ENCODE results near the gene PIANP.

The PIANP gene

GRCh38 chr12:6698352-6699046, 2.1 kb downstream of the PIANP start:
- H2AFZ ChIP-seq (ENCODE audit: insufficient read depth, low read length, poor library complexity) = no peak overlapping the region
- DNase-seq = no peak
- no peak overlapping the region for H3K4me3 ChIP-seq (ENCODE audit: low read depth, low read length)
- H3K4me1 ChIP-seq (ENCODE audit: control insufficient read depth in 1 of 2, insufficient read depth in 2 of 2, low read length in 2 of 2) = peaks cover 4 to 8% of the 10 kb centered on the region in 2 experiments
- no peaks in the 10 kb centered on the region for H3K79me1 ChIP-seq (ENCODE audit: low read length)
- H3K18ac ChIP-seq (ENCODE audit: low read length) = no peak overlapping the region
- no peak overlapping the region for H3K9ac ChIP-seq (ENCODE audit: low read length)
- no CpG with 5 or more reads among the region's 8 CpGs for WGBS (ENCODE audit: extremely low coverage, insufficient coverage, insufficient read length)
- peaks cover 31% of the 10 kb centered on the region for H3K27me3 ChIP-seq (ENCODE audit: insufficient read depth, low read length)
- H4K8ac ChIP-seq (ENCODE audit: low read depth, low read length) = no peak overlapping the region
- H2BK120ac ChIP-seq (ENCODE audit: insufficient read depth, low read length, poor library complexity) = no peak overlapping the region
- no peaks in the 10 kb centered on the region for H3K36me3 ChIP-seq (ENCODE audit: control insufficient read depth in 1 of 2, insufficient read depth in 2 of 2, low read length in 2 of 2)
- no peak overlapping the region for H3K4me2 ChIP-seq (ENCODE audit: low read length)
- H4K91ac ChIP-seq (ENCODE audit: low read depth, low read length) = no peak overlapping the region
- H3K27ac ChIP-seq (ENCODE audit: low read depth, low read length) = no peak overlapping the region
- no peaks in the 10 kb centered on the region for H3K79me2 ChIP-seq (ENCODE audit: control insufficient read depth, insufficient read depth, low read length, poor library complexity)
- no peak overlapping the region for H2AK5ac ChIP-seq (ENCODE audit: low read length)
- no peaks in the 10 kb centered on the region for H3K9me3 ChIP-seq (ENCODE audit: insufficient read depth, low read depth, low read length)
- H3K14ac ChIP-seq (ENCODE audit: low read length) = no peak overlapping the region
- no peak overlapping the region for H3K4ac ChIP-seq (ENCODE audit: low read depth, low read length)
- H4K12ac ChIP-seq (ENCODE audit: low read depth, low read length) = no peak overlapping the region
- H2BK5ac ChIP-seq (ENCODE audit: low read depth, low read length, poor library complexity) = no peak overlapping the region
- no peak overlapping the region for H2BK12ac ChIP-seq (ENCODE audit: low read length)
- no peak overlapping the region for H3K23ac ChIP-seq (ENCODE audit: low read length)

GRCh38 chr12:6697584-6698351, 2.8 kb downstream of the PIANP start:
- no peaks in the 10 kb centered on the region for H3K79me1 ChIP-seq (ENCODE audit: low read length)
- H3K4ac ChIP-seq (ENCODE audit: low read depth, low read length) = no peak overlapping the region
- no peak overlapping the region for H2BK12ac ChIP-seq (ENCODE audit: low read length)
- peaks cover 4 to 8% of the 10 kb centered on the region in 2 experiments for H3K4me1 ChIP-seq (ENCODE audit: control insufficient read depth in 1 of 2, insufficient read depth in 2 of 2, low read length in 2 of 2)
- no peaks in the 10 kb centered on the region for H3K36me3 ChIP-seq (ENCODE audit: control insufficient read depth in 1 of 2, insufficient read depth in 2 of 2, low read length in 2 of 2)
- no peak overlapping the region for H3K18ac ChIP-seq (ENCODE audit: low read length)
- H3K27me3 ChIP-seq (ENCODE audit: insufficient read depth, low read length) = peaks cover 31% of the 10 kb centered on the region
- H2AFZ ChIP-seq (ENCODE audit: insufficient read depth, low read length, poor library complexity) = no peak overlapping the region
- DNase-seq = peak; percentile 43 to 67
- H4K12ac ChIP-seq (ENCODE audit: low read depth, low read length) = no peak overlapping the region
- WGBS (ENCODE audit: extremely low coverage, insufficient coverage, insufficient read length) = no CpG with 5 or more reads among the region's 17 CpGs
- no peak overlapping the region for H3K4me2 ChIP-seq (ENCODE audit: low read length)
- no peak overlapping the region for H2AK5ac ChIP-seq (ENCODE audit: low read length)
- H3K9ac ChIP-seq (ENCODE audit: low read length) = no peak overlapping the region
- no peaks in the 10 kb centered on the region for H3K9me3 ChIP-seq (ENCODE audit: insufficient read depth, low read depth, low read length)
- H3K4me3 ChIP-seq (ENCODE audit: low read depth, low read length) = no peak overlapping the region
- no peaks in the 10 kb centered on the region for H3K79me2 ChIP-seq (ENCODE audit: control insufficient read depth, insufficient read depth, low read length, poor library complexity)
- no peak overlapping the region for H4K8ac ChIP-seq (ENCODE audit: low read depth, low read length)
- H4K91ac ChIP-seq (ENCODE audit: low read depth, low read length) = no peak overlapping the region
- H2BK5ac ChIP-seq (ENCODE audit: low read depth, low read length, poor library complexity) = no peak overlapping the region
- no peak overlapping the region for H3K27ac ChIP-seq (ENCODE audit: low read depth, low read length)
- H3K23ac ChIP-seq (ENCODE audit: low read length) = no peak overlapping the region
- H3K14ac ChIP-seq (ENCODE audit: low read length) = no peak overlapping the region
- no peak overlapping the region for H2BK120ac ChIP-seq (ENCODE audit: insufficient read depth, low read length, poor library complexity)

GRCh38 chr12:6696690-6697583, 3.7 kb downstream of the PIANP start:
- H4K8ac ChIP-seq (ENCODE audit: low read depth, low read length) = no peak overlapping the region
- no peak overlapping the region for H3K27ac ChIP-seq (ENCODE audit: low read depth, low read length)
- H3K4me2 ChIP-seq (ENCODE audit: low read length) = no peak overlapping the region
- no peak overlapping the region for H3K14ac ChIP-seq (ENCODE audit: low read length)
- no CpG with 5 or more reads among the region's 17 CpGs for WGBS (ENCODE audit: extremely low coverage, insufficient coverage, insufficient read length)
- no peaks in the 10 kb centered on the region for H3K36me3 ChIP-seq (ENCODE audit: control insufficient read depth in 1 of 2, insufficient read depth in 2 of 2, low read length in 2 of 2)
- no peak overlapping the region for H2AK5ac ChIP-seq (ENCODE audit: low read length)
- H3K4me3 ChIP-seq (ENCODE audit: low read depth, low read length) = no peak overlapping the region
- H3K79me2 ChIP-seq (ENCODE audit: control insufficient read depth, insufficient read depth, low read length, poor library complexity) = no peaks in the 10 kb centered on the region
- peak overlapping the region; percentile 11 for H3K23ac ChIP-seq (ENCODE audit: low read length)
- H2AFZ ChIP-seq (ENCODE audit: insufficient read depth, low read length, poor library complexity) = no peak overlapping the region
- H3K79me1 ChIP-seq (ENCODE audit: low read length) = no peaks in the 10 kb centered on the region
- H3K9ac ChIP-seq (ENCODE audit: low read length) = no peak overlapping the region
- H4K12ac ChIP-seq (ENCODE audit: low read depth, low read length) = no peak overlapping the region
- H4K91ac ChIP-seq (ENCODE audit: low read depth, low read length) = no peak overlapping the region
- no peak overlapping the region for H2BK5ac ChIP-seq (ENCODE audit: low read depth, low read length, poor library complexity)
- H2BK120ac ChIP-seq (ENCODE audit: insufficient read depth, low read length, poor library complexity) = no peak overlapping the region
- H3K18ac ChIP-seq (ENCODE audit: low read length) = no peak overlapping the region
- H3K27me3 ChIP-seq (ENCODE audit: insufficient read depth, low read length) = peaks cover 31% of the 10 kb centered on the region
- H3K9me3 ChIP-seq (ENCODE audit: insufficient read depth, low read depth, low read length) = no peaks in the 10 kb centered on the region
- H3K4ac ChIP-seq (ENCODE audit: low read depth, low read length) = no peak overlapping the region
- H2BK12ac ChIP-seq (ENCODE audit: low read length) = no peak overlapping the region
- no peak for DNase-seq
- H3K4me1 ChIP-seq (ENCODE audit: control insufficient read depth in 1 of 2, insufficient read depth in 2 of 2, low read length in 2 of 2) = peaks cover 4 to 8% of the 10 kb centered on the region in 2 experiments

- Histone ChIP-seq H3K4me2 (ENCODE audit: low read length) (no peak overlapping the region), H3K27me3 (ENCODE audit: insufficient read depth, low read length) (peaks cover 20% of the 10 kb centered on the region), H2BK12ac (ENCODE audit: low read length) (no peak overlapping the region), H3K36me3 (ENCODE audit: control insufficient read depth in 1 of 2, insufficient read depth in 2 of 2, low read length in 2 of 2) (no peaks in the 10 kb centered on the region), H4K8ac (ENCODE audit: low read depth, low read length) (no peak overlapping the region), H3K79me2 (ENCODE audit: control insufficient read depth, insufficient read depth, low read length, poor library complexity) (no peaks in the 10 kb centered on the region), H2BK120ac (ENCODE audit: insufficient read depth, low read length, poor library complexity) (no peak overlapping the region), H2BK5ac (ENCODE audit: low read depth, low read length, poor library complexity) (no peak overlapping the region), H2AFZ (ENCODE audit: insufficient read depth, low read length, poor library complexity) (no peak overlapping the region), H3K79me1 (ENCODE audit: low read length) (no peaks in the 10 kb centered on the region), H3K9me3 (ENCODE audit: insufficient read depth, low read depth, low read length) (no peaks in the 10 kb centered on the region), H3K23ac (ENCODE audit: low read length) (no peak overlapping the region), H3K14ac (ENCODE audit: low read length) (no peak overlapping the region), H4K12ac (ENCODE audit: low read depth, low read length) (no peak overlapping the region), H3K27ac (ENCODE audit: low read depth, low read length) (no peak overlapping the region), H2AK5ac (ENCODE audit: low read length) (no peak overlapping the region), H3K9ac (ENCODE audit: low read length) (no peak overlapping the region), H4K91ac (ENCODE audit: low read depth, low read length) (no peak overlapping the region), H3K4me3 (ENCODE audit: low read depth, low read length) (no peak overlapping the region), H3K4me1 (ENCODE audit: control insufficient read depth in 1 of 2, insufficient read depth in 2 of 2, low read length in 2 of 2) (peaks cover 0 to 3% of the 10 kb centered on the region in 2 experiments), H3K4ac (ENCODE audit: low read depth, low read length) (no peak overlapping the region), H3K18ac (ENCODE audit: low read length) (no peak overlapping the region)
- no peak for DNase-seq
- WGBS (ENCODE audit: extremely low coverage, insufficient coverage, insufficient read length) = no CpG with 5 or more reads among the region's 11 CpGs
Observed at GRCh38 chr12:6695313-6696045, 5.1 kb downstream of the PIANP start.
